Endodermal cell (in vitro differentiated cells): ENCODE measurements around the gene PIAS3. TPM values are rescaled to one million over a fixed set of nuclear protein-coding genes. Genes with fewer than 3 reads are reported as not detected.

ENCODE experiments used
- DNase-seq: peaks from one replicate; pipeline ENCODE4 v3.0.0-alpha.2; 2017
- H3K27ac ChIP-seq: 2 replicates; pipeline ENCODE4 v1.5.1; 2013; ENCODE audit warnings: mild to moderate bottlenecking, low read depth, low read length, moderate library complexity
- H3K27me3 ChIP-seq: 2 replicates; pipeline ENCODE4 v1.6.1; 2013; ENCODE audit warnings: mild to moderate bottlenecking, low read length, moderate library complexity; ENCODE audit not compliant: insufficient read depth, control insufficient read depth, poor library complexity, severe bottlenecking
- H3K36me3 ChIP-seq: 2 replicates; pipeline ENCODE4 v1.7.0; 2013; ENCODE audit warnings: mild to moderate bottlenecking, low read length, moderate library complexity; ENCODE audit not compliant: control insufficient read depth, insufficient read depth
- H3K4me1 ChIP-seq: one replicate; pipeline ENCODE4 v1.7.0; 2013; ENCODE audit warnings: low read length; ENCODE audit not compliant: control insufficient read depth, insufficient read depth
- H3K4me3 ChIP-seq: 2 replicates; pipeline ENCODE4 v1.5.1; 2013; ENCODE audit warnings: mild to moderate bottlenecking, low read length, moderate library complexity
- H3K9ac ChIP-seq: 2 replicates; pipeline ENCODE4 v1.6.1; 2013; ENCODE audit warnings: mild to moderate bottlenecking, low read length, moderate library complexity; ENCODE audit not compliant: poor library complexity, severe bottlenecking; ENCODE audit errors: extremely low read depth
- H3K9me3 ChIP-seq: 2 replicates; pipeline ENCODE4 v1.6.1; 2013; ENCODE audit warnings: mild to moderate bottlenecking, low read length, moderate library complexity; ENCODE audit not compliant: control insufficient read depth
- H3K27ac Mint-ChIP-seq: 2 replicates; pipeline ENCODE4 v1.8.0; 2020; ENCODE audit warnings: mixed read lengths
- H3K27me3 Mint-ChIP-seq: 2 replicates; pipeline ENCODE4 v1.8.0; 2021; ENCODE audit warnings: mild to moderate bottlenecking, mixed read lengths; ENCODE audit not compliant: insufficient read depth
- H3K36me3 Mint-ChIP-seq: 2 replicates; pipeline ENCODE4 v1.8.0; 2020; ENCODE audit warnings: low read depth, mixed read lengths
- H3K4me1 Mint-ChIP-seq: 2 replicates; pipeline ENCODE4 v1.8.0; 2020; ENCODE audit warnings: mixed read lengths
- H3K4me3 Mint-ChIP-seq: 2 replicates; pipeline ENCODE4 v1.8.0; 2020; ENCODE audit warnings: mild to moderate bottlenecking, moderate library complexity, mixed read lengths
- H3K9me3 Mint-ChIP-seq: 2 replicates; pipeline ENCODE4 v1.8.0; 2020; ENCODE audit warnings: mild to moderate bottlenecking, mixed read lengths
- WGBS, 2 experiments: methylation state at CpG; one replicate each; pipeline versions ENCODE4 v1.1.5 to v1.1.7; 2013; ENCODE audit warnings: missing lambda C conversion rate in 2 of 2, mixed read lengths in 1 of 2; ENCODE audit not compliant: insufficient coverage in 1 of 2, insufficient read length in 1 of 2; 5-methylcytosine and 5-hydroxymethylcytosine counted together
- total RNA-seq, 2 donors: library from RNA; stranded (reverse); fragmentation: NEBNext Ultra II Directional in 1 of 2; extraction: Animal tissue kit (Norgen Biotek cat#: 25700) in 1 of 2; gene quantifications; 2 replicates in 1 of 2; 3 replicates in 1 of 2; pipeline ENCODE4 v1.2.1, GENCODE V29; 2021
- TF ChIP-seq, protein P1 (sequence below): fragments of 200-600 bp; sonication (generic); conservative IDR thresholded peaks from 2 replicates; pipeline ENCODE4 v1.5.0; 2021; ENCODE audit warnings: antibody characterized with exemption, mild to moderate bottlenecking

Gene PIAS3
- total RNA-seq, 2 donors from 2014 or later, result 44.8 to 53.4 TPM

DNA sequence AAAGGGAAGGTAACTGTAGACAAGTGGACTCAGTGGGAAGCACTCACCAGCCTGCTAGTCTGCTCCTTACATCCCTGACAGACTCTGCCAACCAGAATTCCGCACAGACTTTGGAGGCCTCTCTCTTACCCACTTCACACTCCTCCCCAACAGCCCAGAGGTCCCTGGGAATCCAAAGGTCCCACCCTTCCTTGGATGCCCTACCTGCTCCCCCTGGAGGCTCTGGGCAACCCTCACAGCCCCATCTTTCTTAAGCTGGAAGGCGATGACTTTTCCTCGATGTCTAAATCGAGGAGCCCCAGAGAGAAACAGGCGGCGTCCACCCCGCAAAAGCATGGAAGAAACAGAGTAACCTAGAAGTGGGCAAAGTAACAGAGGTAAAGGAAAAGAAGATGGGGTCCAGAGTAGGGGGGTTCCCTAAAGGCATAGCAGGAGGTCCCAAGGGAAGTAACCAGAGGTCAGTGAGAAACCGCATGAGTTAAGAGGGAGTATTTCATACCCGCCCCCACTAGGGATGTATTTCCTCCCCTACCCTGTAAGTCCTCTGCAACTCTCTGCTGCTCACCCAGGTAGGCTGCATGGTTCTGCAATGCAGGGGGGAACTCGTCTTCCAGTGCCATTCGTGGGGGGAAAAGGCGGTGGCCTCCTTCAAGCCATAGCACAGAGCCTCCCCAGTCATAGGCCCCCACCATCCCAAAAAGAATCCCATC, 42.6 kb upstream of the PIAS3 start:
- Histone ChIP-seq H3K4me3 (no peak overlapping the region), H3K27me3 (no peaks in the 10 kb centered on the region), H3K27ac (no peak overlapping the region), H3K36me3 (no peaks in the 10 kb centered on the region), H3K9me3 (no peaks in the 10 kb centered on the region), H3K4me1 (no peaks in the 10 kb centered on the region), H3K9ac (no peak overlapping the region)
- H3K9me3 Mint-ChIP-seq, result no peaks in the 10 kb centered on the region
- H3K27ac Mint-ChIP-seq, result no peak overlapping the region
- DNase-seq, result peak; percentile 69
- H3K4me1 Mint-ChIP-seq, result peaks cover 7% of the 10 kb centered on the region
- H3K27me3 Mint-ChIP-seq, result peaks cover 22% of the 10 kb centered on the region
- WGBS, 2 experiments, result 92 to 96% methylated on average over 7 to 12 of the region's 12 CpGs
- H3K4me3 Mint-ChIP-seq, result no peak overlapping the region
- H3K36me3 Mint-ChIP-seq, result no peaks in the 10 kb centered on the region
- TF ChIP-seq, protein P1, sequence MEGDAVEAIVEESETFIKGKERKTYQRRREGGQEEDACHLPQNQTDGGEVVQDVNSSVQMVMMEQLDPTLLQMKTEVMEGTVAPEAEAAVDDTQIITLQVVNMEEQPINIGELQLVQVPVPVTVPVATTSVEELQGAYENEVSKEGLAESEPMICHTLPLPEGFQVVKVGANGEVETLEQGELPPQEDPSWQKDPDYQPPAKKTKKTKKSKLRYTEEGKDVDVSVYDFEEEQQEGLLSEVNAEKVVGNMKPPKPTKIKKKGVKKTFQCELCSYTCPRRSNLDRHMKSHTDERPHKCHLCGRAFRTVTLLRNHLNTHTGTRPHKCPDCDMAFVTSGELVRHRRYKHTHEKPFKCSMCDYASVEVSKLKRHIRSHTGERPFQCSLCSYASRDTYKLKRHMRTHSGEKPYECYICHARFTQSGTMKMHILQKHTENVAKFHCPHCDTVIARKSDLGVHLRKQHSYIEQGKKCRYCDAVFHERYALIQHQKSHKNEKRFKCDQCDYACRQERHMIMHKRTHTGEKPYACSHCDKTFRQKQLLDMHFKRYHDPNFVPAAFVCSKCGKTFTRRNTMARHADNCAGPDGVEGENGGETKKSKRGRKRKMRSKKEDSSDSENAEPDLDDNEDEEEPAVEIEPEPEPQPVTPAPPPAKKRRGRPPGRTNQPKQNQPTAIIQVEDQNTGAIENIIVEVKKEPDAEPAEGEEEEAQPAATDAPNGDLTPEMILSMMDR, result peak; percentile 58

DNA sequence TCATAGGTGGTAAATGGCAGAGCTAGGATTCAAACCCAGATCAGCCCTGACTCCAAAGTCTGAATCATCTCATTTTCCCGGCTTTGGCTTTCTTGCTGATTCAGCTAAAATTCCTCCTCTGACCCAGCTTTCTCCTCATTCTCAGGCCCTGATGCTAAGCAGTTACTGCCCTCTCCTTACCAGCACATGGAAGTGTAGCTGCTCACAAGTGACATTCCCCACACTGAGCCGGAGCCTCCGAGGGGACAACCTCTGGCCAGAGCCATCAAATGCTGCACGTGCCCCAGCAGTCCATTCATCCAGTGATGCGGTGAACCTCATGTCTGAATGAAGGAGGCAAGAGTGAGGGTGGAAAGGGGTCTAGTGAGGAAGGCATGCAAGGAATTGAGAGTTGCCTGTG, 39.9 kb upstream of the PIAS3 start:
- H3K9me3 Mint-ChIP-seq, result no peaks in the 10 kb centered on the region
- Histone ChIP-seq H3K9ac (no peak overlapping the region), H3K27me3 (no peaks in the 10 kb centered on the region), H3K4me3 (no peak overlapping the region), H3K4me1 (no peaks in the 10 kb centered on the region), H3K27ac (peak overlapping the region; percentile 49), H3K36me3 (no peaks in the 10 kb centered on the region), H3K9me3 (no peaks in the 10 kb centered on the region)
- peaks cover 35% of the 10 kb centered on the region for H3K27me3 Mint-ChIP-seq
- no peak for DNase-seq
- TF ChIP-seq, protein P1, result no peak
- no peak overlapping the region for H3K4me3 Mint-ChIP-seq
- H3K4me1 Mint-ChIP-seq, result peaks cover 7% of the 10 kb centered on the region
- H3K27ac Mint-ChIP-seq, result no peak overlapping the region
- 78 to 93% methylated on average over 4 to 5 of the region's 5 CpGs for WGBS, 2 experiments
- H3K36me3 Mint-ChIP-seq, result no peaks in the 10 kb centered on the region

DNA sequence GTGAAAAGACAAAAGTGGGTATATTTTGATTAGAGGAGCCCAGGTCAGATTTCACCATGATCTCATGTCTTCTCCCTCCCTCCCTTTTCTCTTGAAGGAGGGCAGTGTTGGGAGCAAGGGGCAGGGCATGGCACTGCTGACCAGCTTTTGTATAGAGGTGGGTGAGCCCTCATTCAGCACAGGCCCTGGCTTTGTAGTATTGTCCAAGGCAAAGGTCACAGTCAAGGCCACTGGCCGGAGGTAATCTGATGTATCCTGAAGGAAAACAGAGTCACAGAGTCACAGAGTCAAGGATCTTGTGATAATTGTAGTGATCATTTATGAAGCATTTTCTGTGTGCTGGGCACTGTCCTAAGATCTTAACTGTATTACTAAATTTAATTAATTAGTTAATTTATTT, 39.1 kb upstream of the PIAS3 start:
- peaks cover 7% of the 10 kb centered on the region for H3K4me1 Mint-ChIP-seq
- H3K27ac Mint-ChIP-seq, result no peak overlapping the region
- H3K4me3 Mint-ChIP-seq, result no peak overlapping the region
- Histone ChIP-seq H3K27ac (no peak overlapping the region), H3K4me3 (no peak overlapping the region), H3K9me3 (no peaks in the 10 kb centered on the region), H3K27me3 (no peaks in the 10 kb centered on the region), H3K4me1 (no peaks in the 10 kb centered on the region), H3K36me3 (no peaks in the 10 kb centered on the region), H3K9ac (no peak overlapping the region)
- H3K9me3 Mint-ChIP-seq, result no peaks in the 10 kb centered on the region
- H3K27me3 Mint-ChIP-seq, result peaks cover 34% of the 10 kb centered on the region
- TF ChIP-seq, protein P1, result no peak
- no peak for DNase-seq
- 100% methylated on average over 1 of the region's 1 CpG; no CpG with 5 or more reads in 1 of the 2 experiments for WGBS, 2 experiments
- H3K36me3 Mint-ChIP-seq, result no peaks in the 10 kb centered on the region
